Activated T-cell treated with anti-CD3 and anti-CD28 coated beads, Interleukin-2, amount 50 U/mL, for 24 hours (primary cell): ENCODE data around the gene TIAM1.

Experiments used
- DNase-seq: peaks from one replicate; pipeline ENCODE4 v3.0.0-alpha.2; 2020
- H3K27ac Mint-ChIP-seq: 2 replicates; pipeline ENCODE4 v1.8.0; 2020; ENCODE audit warnings: mild to moderate bottlenecking, mixed read lengths
- H3K27me3 Mint-ChIP-seq: 2 replicates; pipeline ENCODE4 v1.8.0; 2020; ENCODE audit warnings: mixed read lengths
- H3K36me3 Mint-ChIP-seq: 2 replicates; pipeline ENCODE4 v1.8.0; 2020; ENCODE audit warnings: low read depth, mixed read lengths
- H3K4me1 Mint-ChIP-seq: 2 replicates; pipeline ENCODE4 v1.8.0; 2020; ENCODE audit warnings: low read depth, mixed read lengths
- H3K4me3 Mint-ChIP-seq: 2 replicates; pipeline ENCODE4 v1.8.0; 2020; ENCODE audit warnings: mild to moderate bottlenecking, moderate library complexity, mixed read lengths
- H3K9me3 Mint-ChIP-seq: 2 replicates; pipeline ENCODE4 v1.8.0; 2020; ENCODE audit warnings: mixed read lengths

Gene TIAM1

GRCh38 chr21:31275901-31276300 is 68.2 kb downstream of the TIAM1 start:
- no peak overlapping the region for H3K4me3 Mint-ChIP-seq
- H3K27me3 Mint-ChIP-seq: no peaks in the 10 kb centered on the region
- no peak for DNase-seq
- no peak overlapping the region for H3K27ac Mint-ChIP-seq
- peaks cover 33% of the 10 kb centered on the region for H3K4me1 Mint-ChIP-seq
- H3K36me3 Mint-ChIP-seq: peaks cover 35% of the 10 kb centered on the region
- H3K9me3 Mint-ChIP-seq: no peaks in the 10 kb centered on the region

GRCh38 chr21:31273278-31273677 is 70.8 kb downstream of the TIAM1 start:
- no peak overlapping the region for H3K4me3 Mint-ChIP-seq
- peak overlapping the region; percentile 50 for H3K27ac Mint-ChIP-seq
- H3K36me3 Mint-ChIP-seq: peaks cover 42% of the 10 kb centered on the region
- peaks cover 31% of the 10 kb centered on the region for H3K4me1 Mint-ChIP-seq
- H3K27me3 Mint-ChIP-seq: no peaks in the 10 kb centered on the region
- no peak for DNase-seq
- H3K9me3 Mint-ChIP-seq: no peaks in the 10 kb centered on the region

- H3K36me3 Mint-ChIP-seq: peaks cover 64% of the 10 kb centered on the region
These were observed 76.0 kb downstream of the TIAM1 start for GRCh38 chr21:31268090-31268489.

GRCh38 chr21:31267644-31268043 is 76.4 kb downstream of the TIAM1 start:
- H3K27ac Mint-ChIP-seq: peak overlapping the region; percentile 83
- peak overlapping the region; percentile 41 for H3K4me3 Mint-ChIP-seq
- peaks cover 64% of the 10 kb centered on the region for H3K36me3 Mint-ChIP-seq

More at GRCh38 chr21:31268090-31268489, 76.0 kb downstream of the TIAM1 start:
- peaks cover 53% of the 10 kb centered on the region for H3K4me1 Mint-ChIP-seq
- peaks cover 2% of the 10 kb centered on the region for H3K9me3 Mint-ChIP-seq
- peak overlapping the region; percentile 41 for H3K4me3 Mint-ChIP-seq
- DNase-seq: no peak
- peak overlapping the region; percentile 83 for H3K27ac Mint-ChIP-seq
- no peaks in the 10 kb centered on the region for H3K27me3 Mint-ChIP-seq

GRCh38 chr21:31266241-31266640 is 77.8 kb downstream of the TIAM1 start:
- no peak for DNase-seq
- peaks cover 2% of the 10 kb centered on the region for H3K9me3 Mint-ChIP-seq
- H3K27ac Mint-ChIP-seq: no peak overlapping the region
- H3K4me1 Mint-ChIP-seq: peaks cover 46% of the 10 kb centered on the region
- no peak overlapping the region for H3K4me3 Mint-ChIP-seq
- no peaks in the 10 kb centered on the region for H3K27me3 Mint-ChIP-seq
- H3K36me3 Mint-ChIP-seq: peaks cover 64% of the 10 kb centered on the region

More at GRCh38 chr21:31267644-31268043, 76.4 kb downstream of the TIAM1 start:
- Mint-ChIP-seq H3K27me3 (no peaks in the 10 kb centered on the region), H3K9me3 (peaks cover 2% of the 10 kb centered on the region), H3K4me1 (peaks cover 48% of the 10 kb centered on the region)
- DNase-seq: no peak

GRCh38 chr21:31265366-31266013 is 78.6 kb downstream of the TIAM1 start:
- H3K9me3 Mint-ChIP-seq: peaks cover 2% of the 10 kb centered on the region

GRCh38 chr21:31264574-31264973 is 79.5 kb downstream of the TIAM1 start:
- H3K27ac Mint-ChIP-seq: no peak overlapping the region
- H3K9me3 Mint-ChIP-seq: peaks cover 2% of the 10 kb centered on the region
- H3K27me3 Mint-ChIP-seq: no peaks in the 10 kb centered on the region
- peaks cover 47% of the 10 kb centered on the region for H3K4me1 Mint-ChIP-seq
- no peak overlapping the region for H3K4me3 Mint-ChIP-seq
- H3K36me3 Mint-ChIP-seq: peaks cover 55% of the 10 kb centered on the region
- no peak for DNase-seq

More at GRCh38 chr21:31265366-31266013, 78.6 kb downstream of the TIAM1 start:
- Mint-ChIP-seq H3K36me3 (peaks cover 59% of the 10 kb centered on the region), H3K4me1 (peaks cover 47% of the 10 kb centered on the region), H3K27ac (peak overlapping the region; percentile 20), H3K27me3 (no peaks in the 10 kb centered on the region), H3K4me3 (peak overlapping the region; percentile 15)
- no peak for DNase-seq

- Mint-ChIP-seq H3K27me3 (no peaks in the 10 kb centered on the region), H3K4me1 (peaks cover 36% of the 10 kb centered on the region), H3K27ac (no peak overlapping the region), H3K9me3 (peaks cover 2% of the 10 kb centered on the region), H3K36me3 (peaks cover 48% of the 10 kb centered on the region), H3K4me3 (no peak overlapping the region)
- no peak for DNase-seq
These were observed 81.3 kb downstream of the TIAM1 start for GRCh38 chr21:31262728-31263127.

- Mint-ChIP-seq H3K27ac (no peak overlapping the region), H3K36me3 (peaks cover 41% of the 10 kb centered on the region), H3K4me1 (peaks cover 31% of the 10 kb centered on the region), H3K4me3 (no peak overlapping the region), H3K9me3 (peaks cover 2% of the 10 kb centered on the region), H3K27me3 (no peaks in the 10 kb centered on the region)
- no peak for DNase-seq
These were observed 82.3 kb downstream of the TIAM1 start for GRCh38 chr21:31261759-31262158.

- no peak overlapping the region for H3K27ac Mint-ChIP-seq
- H3K9me3 Mint-ChIP-seq: peaks cover 2% of the 10 kb centered on the region
- peaks cover 31% of the 10 kb centered on the region for H3K36me3 Mint-ChIP-seq
- DNase-seq: no peak
- no peak overlapping the region for H3K4me3 Mint-ChIP-seq
- H3K27me3 Mint-ChIP-seq: no peaks in the 10 kb centered on the region
- H3K4me1 Mint-ChIP-seq: peaks cover 25% of the 10 kb centered on the region
These were observed 83.3 kb downstream of the TIAM1 start for GRCh38 chr21:31260790-31261189.

GRCh38 chr21:31258073-31258472 is 86.0 kb downstream of the TIAM1 start:
- no peak for DNase-seq
- Mint-ChIP-seq H3K4me3 (no peak overlapping the region), H3K36me3 (peaks cover 16% of the 10 kb centered on the region), H3K27me3 (no peaks in the 10 kb centered on the region), H3K27ac (no peak overlapping the region), H3K4me1 (peaks cover 14% of the 10 kb centered on the region), H3K9me3 (no peaks in the 10 kb centered on the region)

GRCh38 chr21:31257265-31257664 is 86.8 kb downstream of the TIAM1 start:
- peaks cover 12% of the 10 kb centered on the region for H3K36me3 Mint-ChIP-seq
- DNase-seq: no peak
- H3K4me3 Mint-ChIP-seq: no peak overlapping the region
- peaks cover 14% of the 10 kb centered on the region for H3K4me1 Mint-ChIP-seq
- H3K9me3 Mint-ChIP-seq: no peaks in the 10 kb centered on the region
- H3K27ac Mint-ChIP-seq: no peak overlapping the region
- H3K27me3 Mint-ChIP-seq: no peaks in the 10 kb centered on the region

- Mint-ChIP-seq H3K9me3 (no peaks in the 10 kb centered on the region), H3K27me3 (no peaks in the 10 kb centered on the region), H3K27ac (no peak overlapping the region), H3K36me3 (peaks cover 22% of the 10 kb centered on the region), H3K4me3 (no peak overlapping the region), H3K4me1 (peaks cover 7% of the 10 kb centered on the region)
- no peak for DNase-seq
These were observed 88.2 kb downstream of the TIAM1 start for GRCh38 chr21:31255896-31256295.

- Mint-ChIP-seq H3K27me3 (no peaks in the 10 kb centered on the region), H3K4me3 (no peak overlapping the region), H3K9me3 (no peaks in the 10 kb centered on the region), H3K27ac (no peak overlapping the region), H3K36me3 (peaks cover 29% of the 10 kb centered on the region), H3K4me1 (peaks cover 5% of the 10 kb centered on the region)
- no peak for DNase-seq
These were observed 89.0 kb downstream of the TIAM1 start for GRCh38 chr21:31255036-31255435.

- H3K27ac Mint-ChIP-seq: no peak overlapping the region
- H3K27me3 Mint-ChIP-seq: no peaks in the 10 kb centered on the region
- peaks cover 5% of the 10 kb centered on the region for H3K4me1 Mint-ChIP-seq
- H3K9me3 Mint-ChIP-seq: no peaks in the 10 kb centered on the region
- H3K36me3 Mint-ChIP-seq: peaks cover 35% of the 10 kb centered on the region
- no peak overlapping the region for H3K4me3 Mint-ChIP-seq
- DNase-seq: no peak
These were observed 89.9 kb downstream of the TIAM1 start for GRCh38 chr21:31254131-31254530.
